ENCODE data around the gene TELO2.

DNA sequence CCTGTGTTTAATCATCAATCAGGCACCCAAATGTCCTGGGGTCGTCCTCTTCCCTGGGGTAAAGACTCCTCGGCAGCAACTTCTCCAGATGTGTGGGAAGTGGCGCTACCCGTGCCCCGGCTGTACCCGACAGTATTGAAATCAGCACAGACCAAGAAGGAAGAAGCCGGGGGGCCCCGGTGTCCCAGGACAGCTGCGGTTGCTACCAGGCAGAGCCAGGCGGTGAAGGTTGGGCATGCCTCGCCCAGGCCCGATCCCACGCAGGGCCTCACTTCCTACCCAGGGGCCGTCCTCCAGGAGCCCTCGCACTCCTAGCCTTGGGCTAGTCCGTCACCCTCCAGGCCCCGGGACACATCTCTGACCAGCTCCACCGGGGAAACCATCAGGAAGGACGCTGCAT is 39.8 kb upstream of the TELO2 start:
- TF ChIP-seq, protein P1, sequence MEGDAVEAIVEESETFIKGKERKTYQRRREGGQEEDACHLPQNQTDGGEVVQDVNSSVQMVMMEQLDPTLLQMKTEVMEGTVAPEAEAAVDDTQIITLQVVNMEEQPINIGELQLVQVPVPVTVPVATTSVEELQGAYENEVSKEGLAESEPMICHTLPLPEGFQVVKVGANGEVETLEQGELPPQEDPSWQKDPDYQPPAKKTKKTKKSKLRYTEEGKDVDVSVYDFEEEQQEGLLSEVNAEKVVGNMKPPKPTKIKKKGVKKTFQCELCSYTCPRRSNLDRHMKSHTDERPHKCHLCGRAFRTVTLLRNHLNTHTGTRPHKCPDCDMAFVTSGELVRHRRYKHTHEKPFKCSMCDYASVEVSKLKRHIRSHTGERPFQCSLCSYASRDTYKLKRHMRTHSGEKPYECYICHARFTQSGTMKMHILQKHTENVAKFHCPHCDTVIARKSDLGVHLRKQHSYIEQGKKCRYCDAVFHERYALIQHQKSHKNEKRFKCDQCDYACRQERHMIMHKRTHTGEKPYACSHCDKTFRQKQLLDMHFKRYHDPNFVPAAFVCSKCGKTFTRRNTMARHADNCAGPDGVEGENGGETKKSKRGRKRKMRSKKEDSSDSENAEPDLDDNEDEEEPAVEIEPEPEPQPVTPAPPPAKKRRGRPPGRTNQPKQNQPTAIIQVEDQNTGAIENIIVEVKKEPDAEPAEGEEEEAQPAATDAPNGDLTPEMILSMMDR (IDR thresholded peaks at IDR 0.05): no peak
- TF ChIP-seq POLR2A (IDR thresholded peaks at IDR 0.05): no peak
- no peak for TF ChIP-seq EP300 (IDR thresholded peaks at IDR 0.05)
